NCI-H1092 treated with DMSO at 0.1 percent for 48 hours (cell line): Measurements from ENCODE around the gene CUX1.
"Not testable (repeated sequence)": the region's sequence is repeated elsewhere in the genome, so short reads cannot be mapped to it uniquely, and the experiment has no call there.

Experiments used
- DNase-seq: peaks from one replicate; lab custom pipeline; 2025; lab: John Stamatoyannopoulos, UW

CUX1 gene

DNA sequence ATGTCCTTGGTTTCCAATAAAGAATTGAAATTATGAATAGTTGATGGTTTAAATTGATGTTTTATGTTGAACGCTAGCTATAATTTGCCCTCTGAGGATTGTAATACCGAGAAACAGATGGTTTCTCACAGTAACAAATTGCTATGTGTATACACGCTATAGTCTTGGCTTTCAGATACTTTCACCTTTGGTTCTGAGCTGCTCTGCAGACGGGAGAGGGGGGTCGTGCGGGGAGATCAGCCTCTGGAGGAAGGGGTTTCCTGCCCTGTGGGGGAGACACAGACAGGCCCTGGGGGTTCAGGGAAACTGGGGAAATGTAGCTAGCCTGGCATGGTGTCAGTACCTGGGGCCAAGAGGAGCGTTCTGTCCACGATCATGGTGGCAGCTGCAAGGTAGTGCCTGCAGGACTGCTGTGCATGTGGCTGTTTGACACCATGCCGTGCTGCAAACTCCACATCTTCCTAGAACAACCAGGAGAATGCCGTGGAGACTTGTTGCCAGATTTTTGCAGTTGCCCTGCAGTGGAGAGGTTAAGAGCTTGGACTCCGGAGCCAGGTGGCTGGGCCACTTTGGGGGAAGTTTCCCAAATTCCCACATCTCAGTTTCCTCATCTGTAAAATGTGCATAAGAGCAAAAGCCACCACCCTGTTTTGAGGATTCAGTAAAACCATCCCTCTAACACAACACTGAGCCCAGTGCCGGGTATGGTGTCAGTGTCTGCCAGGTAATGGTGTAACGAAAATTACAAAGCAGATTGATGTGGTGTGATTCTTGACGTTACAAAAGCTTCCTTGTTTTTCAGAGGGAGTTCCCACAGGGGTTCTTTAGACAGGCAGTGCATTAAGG lies 167.9 kb downstream of the CUX1 start:
- DNase-seq, result no peak

- no peak for DNase-seq
These were observed 168.7 kb downstream of the CUX1 start for GRCh38 chr7:101985903-101986734.

DNA sequence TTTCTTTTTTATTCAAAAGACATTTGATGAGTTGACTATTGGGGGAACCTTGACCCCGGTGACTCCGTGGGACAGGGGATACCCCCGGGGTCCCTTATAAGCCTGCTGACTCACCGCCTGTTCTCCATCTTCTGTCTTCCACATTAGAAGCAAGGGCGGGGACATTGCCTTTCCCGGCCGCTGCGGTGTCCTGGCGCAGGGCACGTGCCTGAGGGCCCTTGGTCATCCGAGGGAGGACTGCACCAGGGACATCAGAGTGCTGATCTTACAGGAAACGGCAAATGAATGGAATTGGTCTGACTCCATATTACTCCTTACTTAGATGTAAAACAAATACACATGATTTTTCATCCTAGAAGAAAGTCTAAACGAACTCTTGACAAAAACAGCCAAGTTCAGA lies 170.1 kb downstream of the CUX1 start:
- no peak for DNase-seq

- not testable (repeated sequence) for DNase-seq
These were observed 170.6 kb downstream of the CUX1 start for GRCh38 chr7:101988060-101988459.

DNA sequence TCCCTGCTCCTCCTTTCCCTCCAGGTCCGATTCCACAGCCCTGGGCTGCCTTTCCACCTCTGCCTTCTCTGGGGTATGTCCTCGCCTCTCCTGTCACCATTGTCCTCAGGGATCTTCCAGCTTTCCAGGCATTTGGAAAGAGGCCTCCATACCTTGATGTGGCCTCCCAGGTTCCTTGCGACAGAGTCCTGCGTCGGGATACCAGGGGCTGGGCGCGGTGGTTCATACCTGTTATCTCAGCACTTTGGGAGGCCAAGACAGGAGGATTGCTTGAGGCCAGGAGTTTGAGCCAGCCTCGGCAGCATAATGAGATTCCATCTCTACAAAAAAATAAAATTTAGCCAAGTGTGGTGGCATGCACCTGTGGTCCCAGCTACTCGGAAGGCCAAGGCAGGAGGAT lies 171.1 kb downstream of the CUX1 start:
- no peak for DNase-seq

DNA sequence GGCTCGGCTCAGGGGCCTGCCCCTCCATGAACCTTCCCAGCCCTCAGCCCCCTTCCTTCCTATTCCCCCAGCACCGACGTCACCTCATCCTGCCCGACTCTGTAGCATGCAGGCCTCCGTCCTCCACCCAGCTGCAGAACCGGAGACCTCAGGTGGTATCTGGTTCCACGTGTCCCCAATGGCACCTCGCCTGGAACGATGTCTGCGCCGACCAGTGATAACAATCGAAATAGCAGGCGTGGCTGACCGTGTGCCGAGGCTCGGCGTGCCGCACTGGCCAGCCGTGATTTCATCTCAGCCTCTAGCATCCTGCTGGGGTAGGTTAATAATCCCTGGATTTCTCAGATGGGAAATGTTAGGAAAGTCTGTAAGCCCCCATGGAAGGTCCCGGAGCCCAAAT lies 171.7 kb downstream of the CUX1 start:
- DNase-seq, result no peak

GRCh38 chr7:101990811-101991418 lies 173.5 kb downstream of the CUX1 start:
- no peak for DNase-seq

DNA sequence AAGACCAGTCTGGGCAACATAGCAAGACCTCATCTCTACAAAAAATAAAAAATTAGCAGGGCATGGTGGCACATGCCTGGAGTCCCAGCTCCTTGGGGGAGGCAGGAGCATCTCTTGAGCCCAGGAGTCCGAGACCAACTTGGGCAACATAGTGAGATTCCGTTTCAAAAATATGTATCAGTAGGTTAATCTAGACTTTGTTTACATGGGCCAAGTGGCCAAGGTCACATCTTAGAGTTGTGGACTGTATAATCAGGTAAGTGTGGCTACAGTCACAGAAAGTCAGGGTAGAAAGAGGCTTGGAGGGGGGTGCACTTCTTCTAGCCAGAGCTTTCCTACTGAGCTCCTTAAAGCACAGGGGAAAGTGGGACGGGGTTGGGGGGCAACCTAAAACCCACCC lies 174.4 kb downstream of the CUX1 start:
- no peak for DNase-seq

DNA sequence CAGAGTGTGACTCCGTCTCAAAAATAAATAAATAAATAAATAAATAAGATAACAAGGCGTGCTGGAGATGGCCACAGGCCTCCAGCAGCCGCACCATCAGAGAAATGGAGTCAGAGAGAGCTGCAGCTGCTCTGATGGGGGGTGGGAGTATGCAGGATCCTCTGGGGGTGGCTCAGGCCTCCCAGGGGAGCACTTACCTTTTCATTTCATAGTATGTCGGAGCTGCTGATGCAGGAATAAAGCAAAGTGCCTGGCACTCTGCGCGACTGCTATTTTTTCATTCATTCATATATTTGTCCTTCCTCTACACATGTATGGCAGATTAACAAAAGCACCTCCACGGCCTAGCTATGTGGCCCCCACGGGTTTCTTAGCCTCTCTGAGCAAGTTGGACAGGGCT lies 175.9 kb downstream of the CUX1 start:
- no peak for DNase-seq

- no peak for DNase-seq
These were observed 177.7 kb downstream of the CUX1 start for GRCh38 chr7:101995121-101995520.

- no peak for DNase-seq
These were observed 178.8 kb downstream of the CUX1 start for GRCh38 chr7:101996131-101996691.

- DNase-seq, result no peak
These were observed 179.4 kb downstream of the CUX1 start for GRCh38 chr7:101996876-101997275.

DNA sequence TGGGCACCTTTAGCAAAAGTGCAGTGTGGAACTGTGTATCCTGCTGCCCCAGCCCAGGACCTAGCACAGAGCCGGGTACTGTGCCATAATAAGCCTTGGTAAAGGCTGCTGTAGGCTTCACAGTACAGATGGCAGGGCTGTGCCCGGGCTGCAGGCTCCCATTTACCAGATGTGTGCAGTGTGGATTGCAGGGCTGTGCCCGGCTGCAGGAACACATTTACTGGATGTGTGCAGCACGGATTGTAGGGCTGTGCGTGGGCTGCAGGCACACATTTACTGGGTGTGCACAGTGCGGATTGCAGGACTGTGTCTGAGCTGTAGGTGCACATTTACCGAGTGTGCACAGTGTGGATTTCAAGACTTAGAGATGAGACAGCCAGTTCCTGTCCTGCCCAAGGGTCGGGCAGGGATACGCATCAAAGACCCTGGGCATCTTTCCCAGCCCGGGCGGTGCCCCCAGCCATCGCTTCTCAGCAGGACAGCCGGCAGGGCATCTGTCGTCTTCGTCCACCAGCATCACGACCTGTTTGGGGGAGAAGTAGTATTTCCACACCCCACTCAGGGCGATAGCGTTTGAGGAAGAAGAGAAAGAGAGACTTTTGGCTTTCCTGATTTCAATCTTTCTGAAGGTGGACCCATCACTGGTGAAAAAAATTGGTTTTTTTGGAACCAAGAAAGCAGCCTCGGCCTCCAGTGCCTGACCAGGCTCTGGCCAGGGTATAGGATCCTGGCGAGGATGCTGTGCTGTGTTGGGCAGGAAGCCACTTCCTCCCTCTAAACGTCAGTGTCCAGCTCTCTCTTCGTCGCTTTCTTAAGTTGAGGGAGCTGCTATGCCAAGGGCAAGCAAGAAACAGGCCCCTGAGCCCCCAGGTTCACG lies 180.8 kb downstream of the CUX1 start:
- no peak for DNase-seq

DNA sequence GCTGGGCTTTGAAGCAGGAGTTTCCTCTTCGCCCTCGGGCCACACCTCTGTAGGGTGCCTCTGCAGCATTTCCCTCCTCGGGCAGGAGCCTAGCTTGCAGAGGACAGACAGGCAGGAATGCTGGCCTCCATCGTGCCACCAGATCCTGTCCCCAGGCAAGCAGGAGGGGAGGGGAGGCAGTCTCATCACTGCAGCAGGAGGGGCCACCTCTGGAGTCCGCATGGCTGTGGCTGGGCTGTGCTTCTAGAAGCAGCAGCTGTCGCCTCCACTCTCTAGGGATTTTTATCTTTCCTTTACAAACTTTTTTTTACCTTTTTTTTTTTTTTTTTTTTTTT lies 181.4 kb downstream of the CUX1 start:
- DNase-seq, result no peak

- DNase-seq, result no peak
These were observed 182.0 kb downstream of the CUX1 start for GRCh38 chr7:101999393-101999792.

GRCh38 chr7:102000123-102000522 lies 182.7 kb downstream of the CUX1 start:
- DNase-seq, result no peak

DNA sequence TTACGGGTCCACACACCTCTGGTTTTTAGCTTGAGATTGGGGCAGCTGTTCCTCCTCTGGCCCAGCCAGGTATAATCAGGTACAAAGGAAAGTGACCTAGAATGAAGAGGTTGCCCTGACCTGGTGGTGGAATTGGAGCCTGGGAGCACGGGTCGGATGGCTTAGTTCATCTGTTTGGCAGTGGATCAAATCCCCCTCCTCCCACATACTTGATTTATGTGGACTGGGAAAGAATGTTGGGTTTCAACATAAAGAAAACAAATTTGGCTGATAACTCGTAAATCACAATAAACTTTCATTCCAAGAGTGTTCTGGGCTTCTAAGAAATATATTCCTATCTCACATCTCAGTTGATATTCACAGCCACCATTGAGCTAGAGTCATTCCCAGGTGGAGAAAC lies 186.8 kb downstream of the CUX1 start:
- no peak for DNase-seq

DNA sequence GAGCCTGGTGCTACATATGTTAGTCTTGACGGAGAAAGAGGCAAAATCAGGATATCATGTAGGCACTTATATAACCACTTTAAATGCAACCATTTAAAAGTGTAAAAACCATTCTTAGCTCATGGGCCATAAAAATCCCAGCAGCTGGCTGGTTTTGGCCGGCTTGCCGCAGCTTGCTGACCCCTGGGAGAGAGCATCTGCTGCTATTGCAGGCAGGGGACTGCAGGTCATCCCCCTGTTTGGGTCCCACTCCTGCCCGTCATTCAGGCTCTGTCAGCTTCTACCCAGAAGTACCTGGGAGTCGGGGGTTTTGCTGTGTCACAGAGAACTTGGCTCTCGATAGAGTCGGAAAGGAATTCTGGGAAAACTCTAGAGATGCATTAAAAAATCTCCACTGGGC lies 187.4 kb downstream of the CUX1 start:
- DNase-seq, result no peak

DNA sequence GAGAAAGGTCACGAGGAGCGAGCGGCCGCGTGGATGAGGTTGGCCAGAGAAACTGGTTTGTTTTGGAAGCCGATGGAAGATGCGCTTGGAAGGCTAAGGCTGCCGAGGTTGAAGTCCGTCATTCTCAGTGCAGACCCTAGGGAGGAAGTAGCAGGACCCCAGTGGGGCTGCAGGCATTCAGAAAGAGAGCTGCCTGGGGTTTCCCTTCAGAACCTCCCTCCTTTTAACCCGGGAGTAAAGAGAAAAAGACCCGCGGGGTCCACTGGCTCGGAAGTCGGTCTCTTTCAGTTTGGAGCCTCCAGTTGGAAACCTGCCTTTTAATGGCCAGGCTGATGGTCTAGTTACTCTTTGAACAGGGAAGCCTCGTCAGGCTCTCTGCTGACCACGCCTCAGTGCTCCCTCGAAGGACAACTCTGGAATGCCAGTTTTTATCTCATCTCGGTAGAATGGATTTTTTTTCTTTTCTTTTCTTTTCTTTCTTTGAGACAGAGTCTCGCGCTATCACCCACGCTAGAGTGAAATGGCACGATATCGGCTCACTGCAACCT lies 188.6 kb downstream of the CUX1 start:
- DNase-seq, result no peak

DNA sequence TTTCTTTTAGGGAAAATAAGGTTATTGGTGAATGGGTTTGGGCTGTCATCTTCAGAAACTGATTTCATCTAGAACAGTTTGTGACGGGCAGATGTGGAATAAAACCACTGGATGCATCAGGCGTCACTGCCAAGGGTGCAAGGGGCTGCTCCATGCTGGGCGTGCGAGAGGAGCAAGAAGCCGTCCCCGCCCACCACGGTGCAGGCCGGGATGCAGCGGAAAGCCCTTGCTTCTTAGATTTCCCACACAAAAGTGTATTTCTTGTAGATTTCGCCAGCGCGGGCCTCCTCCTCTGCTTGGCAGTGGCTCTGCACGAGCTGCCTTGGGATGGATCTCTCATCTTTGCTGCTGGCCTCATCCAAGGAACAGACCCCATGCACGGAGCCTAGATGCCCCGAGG lies 189.3 kb downstream of the CUX1 start:
- no peak for DNase-seq

DNA sequence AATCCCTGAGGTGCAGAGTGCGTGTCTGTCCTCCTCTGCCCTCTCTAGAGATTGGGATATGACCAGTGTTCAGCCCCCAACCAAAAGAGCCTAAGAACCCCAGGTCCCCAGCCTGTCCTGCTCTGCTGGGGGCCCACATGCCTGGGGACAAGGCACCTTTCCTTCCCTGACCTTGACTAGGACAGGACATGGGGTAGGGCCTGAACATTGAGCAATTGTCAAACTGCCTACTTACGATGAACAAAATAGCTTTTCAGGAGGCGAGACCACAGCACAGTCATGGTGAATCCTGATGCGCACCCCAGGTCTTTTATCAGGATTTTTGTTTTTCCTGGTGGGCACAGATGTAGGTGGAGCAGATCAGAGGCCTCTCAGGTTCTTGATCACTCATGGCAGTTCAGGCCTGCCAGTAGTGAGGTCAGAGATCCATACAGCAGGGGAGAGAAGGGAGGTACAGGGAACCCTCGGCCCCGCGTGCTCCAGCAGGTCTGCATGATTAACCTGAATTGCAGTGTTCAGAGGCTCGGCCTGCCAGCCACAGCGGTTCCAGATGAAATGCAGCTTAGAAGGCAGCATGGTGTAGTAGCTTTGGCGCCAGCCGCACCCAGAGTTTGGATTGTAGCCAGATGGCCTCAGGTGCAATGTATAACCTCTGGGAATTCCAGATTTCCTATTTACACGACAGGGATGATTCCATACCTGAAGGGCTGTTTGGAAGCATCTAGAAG lies 191.3 kb downstream of the CUX1 start:
- DNase-seq, result no peak
